ENCODE measurements around the gene ZC3H6. TPM values are rescaled to one million over a fixed set of nuclear protein-coding genes. Genes with fewer than 3 reads are reported as not detected.

Gene ZC3H6
- 10 to 100 TPM in 2 of 3 donors, 1 to 10 TPM in 1; 8.8 to 20.3 (median 10.9) TPM for total RNA-seq
- long read RNA-seq, donor 1, full-length matches to known transcripts = 2 of 4 reads
- long read RNA-seq, donor 1, partial matches to known transcripts = 0 of 4 reads
- long read RNA-seq, donor 1, other reads (novel, unspliced or antisense) = 2 of 4 reads
- long read RNA-seq, donor 2, partial matches to known transcripts = 4 of 4 reads
- long read RNA-seq, donor 2, other reads (novel, unspliced or antisense) = 0 of 4 reads

GRCh38 chr2:112275311-112275886 lies at the start of gene ZC3H6:
TSS of gene ZC3H6 (plus strand) at chr2:112275597. CDS start at chr2:112275995, 398 bp downstream.
- peaks cover 4% of the 10 kb centered on the region for H3K4me1 ChIP-seq (ENCODE audit: low read depth)
- intact Hi-C loops (cut with DNase I, micrococcal nuclease) = no loop called here

GRCh38 chr2:112229348-112229747 lies 46.0 kb upstream of the ZC3H6 start:
- intact Hi-C loops (cut with DNase I, micrococcal nuclease) = no loop called here
- no peak for TF ChIP-seq CTCF (IDR thresholded peaks at IDR 0.05)
- Histone ChIP-seq H3K4me3 (no peak overlapping the region), H3K9me3 (no peaks in the 10 kb centered on the region), H3K36me3 (ENCODE audit: low read depth) (no peaks in the 10 kb centered on the region), H3K4me1 (ENCODE audit: low read depth) (no peaks in the 10 kb centered on the region)
- no peak for ATAC-seq
- DNase-seq = no peak

More at GRCh38 chr2:112275311-112275886, at the start of gene ZC3H6:
- DNase-seq (peak; percentile 99 to 100 (median 99)), ATAC-seq (peak; percentile 99)
- TF ChIP-seq CTCF (IDR thresholded peaks at IDR 0.05) = no peak
- Histone ChIP-seq H3K4me3 (peak within 1 kb of the TSS; percentile 70), H3K36me3 (ENCODE audit: low read depth) (no peaks in the 10 kb centered on the region), H3K9me3 (no peaks in the 10 kb centered on the region)

GRCh38 chr2:112230371-112230770 lies 45.0 kb upstream of the ZC3H6 start:
- no peak for ATAC-seq
- no peak for DNase-seq
- intact Hi-C loops (cut with DNase I, micrococcal nuclease) = no loop called here

GRCh38 chr2:112239862-112240261 lies 35.5 kb upstream of the ZC3H6 start:
- intact Hi-C loops (cut with DNase I, micrococcal nuclease) = no loop called here
- Histone ChIP-seq H3K36me3 (ENCODE audit: low read depth) (no peaks in the 10 kb centered on the region), H3K4me3 (no peak overlapping the region), H3K4me1 (ENCODE audit: low read depth) (no peaks in the 10 kb centered on the region), H3K9me3 (no peaks in the 10 kb centered on the region)
- no peak for TF ChIP-seq CTCF (IDR thresholded peaks at IDR 0.05)
- DNase-seq = no peak
- ATAC-seq = no peak

More at GRCh38 chr2:112230371-112230770, 45.0 kb upstream of the ZC3H6 start:
- TF ChIP-seq CTCF (IDR thresholded peaks at IDR 0.05) = no peak
- Histone ChIP-seq H3K9me3 (no peaks in the 10 kb centered on the region), H3K36me3 (ENCODE audit: low read depth) (no peaks in the 10 kb centered on the region), H3K4me1 (ENCODE audit: low read depth) (no peaks in the 10 kb centered on the region), H3K4me3 (no peak overlapping the region)

GRCh38 chr2:112242384-112242783 lies 33.0 kb upstream of the ZC3H6 start:
- DNase-seq = no peak
- TF ChIP-seq CTCF (IDR thresholded peaks at IDR 0.05) = no peak
- no peaks in the 10 kb centered on the region for H3K9me3 ChIP-seq
- H3K4me3 ChIP-seq = no peak overlapping the region
- intact Hi-C loops (cut with DNase I, micrococcal nuclease) = no loop called here
- H3K36me3 ChIP-seq (ENCODE audit: low read depth) = no peaks in the 10 kb centered on the region
- no peaks in the 10 kb centered on the region for H3K4me1 ChIP-seq (ENCODE audit: low read depth)
- ATAC-seq = no peak

Measured in mucosa of descending colon (tissue), 3 donors.